K562 (cell line): ENCODE measurements around the gene RRP9. TPM values are rescaled to one million over a fixed set of nuclear protein-coding genes. Genes with fewer than 3 reads are reported as not detected.
A peak's percentile ranks its signal among the peaks of the same experiment; 100 is the strongest.

Experiments used
- CCNT2 ChIP-seq: IDR thresholded peaks from 2 replicates; pipeline ENCODE4 v1.6.1; 2011; ENCODE audit warnings: borderline replicate concordance, low read depth, mild to moderate bottlenecking, moderate library complexity, mixed read lengths, low read length; ENCODE audit not compliant: insufficient read length; ENCODE audit errors: extremely low read depth
- ELF2 ChIP-seq: fragments of 250-450 bp; sonication (Bioruptor Pico); IDR thresholded peaks from 2 replicates; pipeline ENCODE4 v1.5.0; 2021; ENCODE audit warnings: mild to moderate bottlenecking
- FOXM1 ChIP-seq, 2 experiments: fragments of 450-650 bp in 1 of 2; sonication (generic) in 1 of 2; formaldehyde crosslinking in 1 of 2; IDR thresholded peaks; 2 replicates each; pipeline versions ENCODE4 v1.6.1 to v1.9.0; 2017 to 2022; ENCODE audit warnings: low read depth in 2 of 2, mild to moderate bottlenecking in 2 of 2, missing genetic modification reagents in 1 of 2, moderate library complexity in 1 of 2
- KLF16 ChIP-seq: IDR thresholded peaks from 2 replicates; pipeline ENCODE4 v1.6.1; 2016; ENCODE audit warnings: antibody characterized with exemption
- MCM5 ChIP-seq: fragments of 450-650 bp; IDR thresholded peaks from 2 replicates; pipeline ENCODE4 v1.6.1; 2016; ENCODE audit warnings: low read depth
- MEF2A ChIP-seq: IDR thresholded peaks from 2 replicates; pipeline ENCODE4 v1.6.1; 2011; ENCODE audit warnings: low read depth, mild to moderate bottlenecking, low read length, moderate library complexity; ENCODE audit not compliant: control insufficient read depth
- OTX1 ChIP-seq: fragments of 450-650 bp; formaldehyde crosslinking; IDR thresholded peaks from 2 replicates; pipeline ENCODE4 v1.4.0; 2022; ENCODE audit warnings: mild to moderate bottlenecking
- SP2 ChIP-seq: IDR thresholded peaks from 2 replicates; pipeline ENCODE4 v1.6.1; 2011; ENCODE audit warnings: mild to moderate bottlenecking, low read depth, low read length, moderate library complexity; ENCODE audit not compliant: poor library complexity, severe bottlenecking; ENCODE audit errors: extremely low read depth
- SPI1 ChIP-seq: IDR thresholded peaks from 2 replicates; pipeline ENCODE4 v1.6.1; 2011; ENCODE audit warnings: low read depth, low read length, control low read depth, borderline replicate concordance
- SRSF3 ChIP-seq: fragments of 200-400 bp; formaldehyde crosslinking; IDR thresholded peaks from 2 replicates; pipeline ENCODE4 v1.6.1; 2016; ENCODE audit warnings: mild to moderate bottlenecking, low read length, moderate library complexity; ENCODE audit not compliant: insufficient read depth
- TGIF2 ChIP-seq: sonication (generic); formaldehyde crosslinking; IDR thresholded peaks from 2 replicates; pipeline ENCODE4 v1.8.1; 2022; ENCODE audit warnings: mild to moderate bottlenecking, missing genetic modification reagents, moderate library complexity
- TSC22D4 ChIP-seq: fragments of 450-650 bp; IDR thresholded peaks from 2 replicates; pipeline ENCODE4 v1.6.1; 2016; ENCODE audit warnings: missing genetic modification characterization, missing biosample characterization, control low read depth
- ZNF316 ChIP-seq: fragments of 450-650 bp; IDR thresholded peaks from 2 replicates; pipeline ENCODE4 v1.6.1; 2016
- ZNF354B ChIP-seq: fragments of 250-450 bp; sonication (Bioruptor Pico); IDR thresholded peaks from 2 replicates; pipeline ENCODE4 v1.4.0; 2020
- polyA plus RNA-seq, 8 experiments: library from polyadenylated mRNA; depleted of rRNA in 4 of 8; stranded (reverse) in 5 of 8; unstranded in 3 of 8; fragments of >200 nt; fragmentation: Nextera tagmentation in 2 of 8; fragmentation: Illumina TruSeq in 1 of 8; extraction: Ambion mirVana in 2 of 8; extraction: Trizol in 1 of 8; gene quantifications; 2 replicates each; pipeline versions ENCODE4 v1.2.1 to v1.2.3, GENCODE V29; 2011 to 2014; ENCODE audit warnings: inconsistent platforms in 1 of 8, missing spikeins in 1 of 8
- total RNA-seq, 7 experiments: library from RNA; depleted of rRNA in 6 of 7; stranded (reverse); fragments of >200 nt in 6 of 7; fragmentation: Illumina TruSeq in 2 of 7; extraction: Trizol in 2 of 7; gene quantifications; 2 replicates each; pipeline versions ENCODE4 v1.2.1 to v1.2.3, GENCODE V29; 2011 to 2021; ENCODE audit warnings: low replicate concordance in 1 of 7
- TF ChIP-seq, protein P1 (sequence below): sonication (generic); formaldehyde crosslinking; IDR thresholded peaks from 2 replicates; pipeline ENCODE4 v1.8.1; 2023; ENCODE audit warnings: mild to moderate bottlenecking, missing genetic modification reagents
- TF ChIP-seq, protein P2 (sequence below): sonication (generic); formaldehyde crosslinking; IDR thresholded peaks from 2 replicates; pipeline ENCODE4 v1.8.1; 2022; ENCODE audit warnings: missing genetic modification reagents

The RRP9 gene
- total and polyA plus RNA-seq, 9 of the 15 experiments (the other 6 are each of a cell fraction or from before 2014, with no cell fraction given), result 5.2 to 67.0 (median 45.9) TPM

DNA sequence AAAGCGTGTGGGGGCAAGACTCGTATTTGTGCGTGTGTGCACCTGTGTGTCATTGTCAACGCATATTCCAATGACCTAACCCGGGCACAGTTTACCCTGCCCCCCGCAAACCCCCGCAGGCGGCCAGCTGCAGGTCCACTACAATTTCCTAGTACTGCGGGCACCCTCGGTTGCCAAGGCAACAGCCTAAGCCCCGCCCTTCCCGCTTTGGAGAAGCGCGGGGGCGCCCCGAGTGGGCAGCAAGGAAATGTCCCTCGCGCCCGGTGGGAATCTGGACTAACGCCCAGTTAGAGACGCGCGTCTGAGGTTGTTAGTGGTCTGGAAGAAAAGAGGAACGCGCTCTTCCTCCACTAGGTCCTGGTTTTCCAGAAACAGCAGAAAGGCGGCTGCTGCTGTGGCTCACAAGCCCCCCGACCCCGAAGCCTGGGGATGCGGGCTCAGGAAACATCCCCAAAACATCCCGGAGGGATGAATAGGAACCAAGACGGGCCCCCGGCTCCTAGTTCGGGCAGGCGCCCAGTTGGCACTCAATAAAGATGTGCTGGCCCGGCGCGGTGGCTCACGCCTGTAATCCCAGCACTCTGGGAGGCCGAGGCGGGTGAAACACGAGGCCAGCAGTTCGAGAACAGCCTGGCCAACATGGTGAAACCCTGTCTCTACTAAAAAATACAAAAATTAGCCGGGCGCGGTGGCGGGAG, 34.3 kb upstream of the RRP9 start (continued):
- TF ChIP-seq FOXM1 (IDR thresholded peaks at IDR 0.05; ENCODE audit: low read depth) (no peak), FOXM1 (CRISPR knock-in tag; IDR thresholded peaks at IDR 0.05; ENCODE audit: low read depth) (no peak), MCM5 (no peak), TSC22D4 (tag) (no peak), SPI1 (peak; percentile 29; the same call in 1 of the 2 replicates), TGIF2 (CRISPR knock-in tag) (no peak), ZNF354B (no peak), CCNT2 (no peak), MEF2A (no peak), ELF2 (no peak), OTX1 (CRISPR knock-in tag) (no peak), KLF16 (no peak), ZNF316 (no peak), SRSF3 (no peak), SP2 (no peak)
- TF ChIP-seq, protein P1, sequence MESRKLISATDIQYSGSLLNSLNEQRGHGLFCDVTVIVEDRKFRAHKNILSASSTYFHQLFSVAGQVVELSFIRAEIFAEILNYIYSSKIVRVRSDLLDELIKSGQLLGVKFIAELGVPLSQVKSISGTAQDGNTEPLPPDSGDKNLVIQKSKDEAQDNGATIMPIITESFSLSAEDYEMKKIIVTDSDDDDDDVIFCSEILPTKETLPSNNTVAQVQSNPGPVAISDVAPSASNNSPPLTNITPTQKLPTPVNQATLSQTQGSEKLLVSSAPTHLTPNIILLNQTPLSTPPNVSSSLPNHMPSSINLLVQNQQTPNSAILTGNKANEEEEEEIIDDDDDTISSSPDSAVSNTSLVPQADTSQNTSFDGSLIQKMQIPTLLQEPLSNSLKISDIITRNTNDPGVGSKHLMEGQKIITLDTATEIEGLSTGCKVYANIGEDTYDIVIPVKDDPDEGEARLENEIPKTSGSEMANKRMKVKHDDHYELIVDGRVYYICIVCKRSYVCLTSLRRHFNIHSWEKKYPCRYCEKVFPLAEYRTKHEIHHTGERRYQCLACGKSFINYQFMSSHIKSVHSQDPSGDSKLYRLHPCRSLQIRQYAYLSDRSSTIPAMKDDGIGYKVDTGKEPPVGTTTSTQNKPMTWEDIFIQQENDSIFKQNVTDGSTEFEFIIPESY (CRISPR knock-in tag), result peak; percentile 81; the same call in 1 of the 2 replicates
- TF ChIP-seq, protein P2, sequence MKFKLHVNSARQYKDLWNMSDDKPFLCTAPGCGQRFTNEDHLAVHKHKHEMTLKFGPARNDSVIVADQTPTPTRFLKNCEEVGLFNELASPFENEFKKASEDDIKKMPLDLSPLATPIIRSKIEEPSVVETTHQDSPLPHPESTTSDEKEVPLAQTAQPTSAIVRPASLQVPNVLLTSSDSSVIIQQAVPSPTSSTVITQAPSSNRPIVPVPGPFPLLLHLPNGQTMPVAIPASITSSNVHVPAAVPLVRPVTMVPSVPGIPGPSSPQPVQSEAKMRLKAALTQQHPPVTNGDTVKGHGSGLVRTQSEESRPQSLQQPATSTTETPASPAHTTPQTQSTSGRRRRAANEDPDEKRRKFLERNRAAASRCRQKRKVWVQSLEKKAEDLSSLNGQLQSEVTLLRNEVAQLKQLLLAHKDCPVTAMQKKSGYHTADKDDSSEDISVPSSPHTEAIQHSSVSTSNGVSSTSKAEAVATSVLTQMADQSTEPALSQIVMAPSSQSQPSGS, result no peak
